ENCODE data around the gene ACAD10. TPM values are rescaled to one million over a fixed set of nuclear protein-coding genes. Genes with fewer than 3 reads are reported as not detected.
"Not testable (repeated sequence)": the region's sequence is repeated elsewhere in the genome, so short reads cannot be mapped to it uniquely, and the experiment has no call there.

Gene ACAD10
- polyA plus RNA-seq (ENCODE audit: insufficient read length in 10 of 10): 10 to 100 TPM in 9 of 10 donors, 1 to 10 TPM in 1; 9.8 to 26.9 (median 16.0) TPM
- long read RNA-seq, donor 1: 0 reads
- long read RNA-seq, donor 2, partial matches to known transcripts: 0 of 1 reads
- long read RNA-seq, donor 2, other reads (novel, unspliced or antisense): 0 of 1 reads
- long read RNA-seq, donor 3: 0 reads
- long read RNA-seq, donor 4: 0 reads
- long read RNA-seq, donor 5, partial matches to known transcripts: 0 of 1 reads
- long read RNA-seq, donor 5, other reads (novel, unspliced or antisense): 0 of 1 reads
- long read RNA-seq, donor 6, partial matches to known transcripts: 0 of 2 reads
- long read RNA-seq, donor 6, other reads (novel, unspliced or antisense): 0 of 2 reads
- long read RNA-seq, donor 7: 0 reads
- long read RNA-seq, donor 8, partial matches to known transcripts: 0 of 1 reads
- long read RNA-seq, donor 8, other reads (novel, unspliced or antisense): 0 of 1 reads
- long read RNA-seq, donor 9: 0 reads

GRCh38 chr12:111685811-111686573 lies at the start of gene ACAD10, which contains the start of gene BRAP:
Gene ACAD10 (plus strand): TSS chr12:111686053. CDS start chr12:111692710, 6,657 bp downstream.
Gene BRAP (minus strand): TSS chr12:111685956. CDS start chr12:111685792, 164 bp downstream.
- DNase-seq: peak; percentile 94 to 98 (median 97)

GRCh38 chr12:111636209-111636945 lies 49.5 kb upstream of the ACAD10 start:
- peak; percentile 86 to 96 (median 91) for DNase-seq

- peak in 2 of 3 donors; percentile 26 to 57 for DNase-seq
Observed at GRCh38 chr12:111638556-111638955, 47.3 kb upstream of the ACAD10 start.

DNA sequence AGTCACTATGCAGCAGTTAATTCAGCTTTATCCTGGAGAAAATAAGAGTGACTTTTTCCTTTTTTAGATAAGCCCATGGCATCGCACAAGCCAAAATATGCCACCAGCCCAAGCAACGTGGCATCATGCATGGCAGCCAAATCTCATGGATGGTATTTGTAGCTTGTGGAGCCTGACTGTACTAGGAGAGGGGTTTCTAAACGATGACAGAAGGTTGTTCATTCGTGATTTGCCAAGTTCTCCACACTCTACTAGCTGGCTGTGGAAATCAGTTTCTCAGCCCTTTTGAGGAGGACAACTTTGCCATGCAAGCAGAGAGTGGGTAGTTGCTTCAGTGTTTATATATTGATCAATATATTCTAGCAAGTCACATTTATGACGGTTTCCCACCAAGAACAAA lies 45.3 kb upstream of the ACAD10 start:
- no peak for DNase-seq

DNA sequence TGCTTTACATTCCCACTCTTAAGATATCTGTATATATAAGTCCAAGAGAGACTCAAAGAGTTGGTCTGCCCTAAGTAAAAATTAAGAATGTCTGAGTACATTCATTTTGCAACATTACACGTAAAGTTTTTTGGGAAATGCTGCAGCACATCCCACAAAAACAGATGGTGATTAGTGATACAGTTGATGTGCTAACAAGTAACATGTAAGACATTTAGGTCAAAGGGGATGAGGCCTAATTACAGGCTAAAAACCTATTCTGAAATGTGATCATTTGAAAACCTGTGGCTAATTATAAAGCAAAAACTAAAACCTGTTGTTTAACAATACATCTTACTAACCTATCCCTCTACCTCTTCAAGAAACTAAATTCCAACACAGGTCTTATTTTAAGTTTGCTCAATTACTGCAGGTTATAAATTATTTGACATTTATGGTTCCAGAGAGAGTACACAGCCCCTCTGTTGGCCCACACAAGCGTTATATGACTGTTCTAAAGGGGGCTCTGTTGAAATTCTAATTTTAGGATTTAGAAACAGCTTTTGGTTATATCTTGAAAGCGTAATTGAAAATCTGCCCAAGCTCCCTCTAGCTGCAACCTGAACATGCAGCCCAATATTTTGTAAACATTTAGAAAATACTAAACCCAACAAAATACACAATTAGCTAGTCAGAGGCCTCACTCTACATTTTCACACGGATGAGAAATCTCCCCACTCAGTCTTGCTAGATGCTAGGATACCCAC lies 43.0 kb upstream of the ACAD10 start:
- DNase-seq: peak in 1 of 3 donors; percentile 42

DNA sequence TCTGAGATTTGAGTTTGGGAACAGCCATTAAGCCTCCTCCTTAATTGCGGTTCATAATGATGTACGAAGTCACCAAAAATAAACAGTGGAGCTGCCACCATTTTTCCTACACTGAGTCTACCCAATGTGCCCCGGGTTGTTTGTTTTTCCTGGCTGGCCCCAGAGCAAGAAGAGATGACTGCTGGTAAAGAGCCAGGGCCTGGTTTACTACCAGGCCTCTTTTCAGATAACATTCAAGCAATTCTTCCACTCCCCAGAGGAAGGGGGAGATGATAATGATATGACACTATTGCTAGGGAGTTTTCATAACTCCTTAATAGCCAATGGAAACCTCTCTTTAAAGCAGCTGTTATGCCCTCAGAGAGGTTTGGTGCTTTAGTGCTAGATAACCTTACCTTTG lies 42.4 kb upstream of the ACAD10 start:
- no peak for DNase-seq

DNA sequence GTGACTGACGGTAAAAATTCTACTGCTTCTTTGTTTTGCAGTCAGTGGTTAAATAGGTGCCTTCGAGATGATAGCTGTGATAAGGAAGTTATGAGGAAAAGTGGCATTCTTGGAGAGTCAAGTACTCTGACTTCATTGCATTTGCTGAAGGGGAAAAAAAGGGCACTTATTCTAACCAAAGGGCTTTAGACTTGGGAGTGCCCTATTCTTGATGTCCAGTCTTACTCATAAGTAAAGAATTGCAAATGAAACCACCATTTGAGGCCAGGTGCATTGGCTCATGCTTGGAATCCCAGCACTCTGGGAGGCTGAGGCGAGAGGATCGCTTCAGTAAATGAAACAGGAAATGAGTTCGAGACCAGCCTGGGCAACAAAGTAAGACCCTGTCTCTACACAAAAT lies 40.4 kb upstream of the ACAD10 start:
- DNase-seq: no peak

GRCh38 chr12:111650912-111651311 lies 34.9 kb upstream of the ACAD10 start:
- no peak for DNase-seq

- DNase-seq: not testable (repeated sequence)
Observed at GRCh38 chr12:111652530-111652929, 33.3 kb upstream of the ACAD10 start.

GRCh38 chr12:111653596-111653995 lies 32.3 kb upstream of the ACAD10 start:
- DNase-seq: no peak

GRCh38 chr12:111655356-111655755 lies 30.5 kb upstream of the ACAD10 start:
- no peak for DNase-seq

GRCh38 chr12:111656016-111656415 lies 29.8 kb upstream of the ACAD10 start:
- DNase-seq: no peak

DNA sequence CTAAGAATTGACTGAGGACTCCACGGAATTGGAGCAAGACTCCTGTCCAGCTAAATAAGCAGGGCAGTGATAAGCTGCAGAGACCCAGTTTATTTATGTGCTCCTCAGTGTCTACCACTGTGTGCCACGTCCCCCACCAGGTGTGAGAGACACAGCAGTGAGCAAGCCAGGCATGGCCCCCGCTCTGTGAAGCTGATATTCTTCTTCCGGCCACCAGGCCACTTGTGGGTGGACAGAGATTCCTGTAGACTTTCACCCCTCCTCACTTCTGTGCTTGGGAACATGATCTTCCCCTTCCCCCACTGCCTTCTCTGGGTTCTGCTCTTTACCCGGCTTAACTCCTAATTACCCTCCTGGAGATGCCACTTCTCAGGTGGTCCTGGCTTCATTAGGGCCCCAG lies 21.4 kb upstream of the ACAD10 start:
- DNase-seq: no peak

DNA sequence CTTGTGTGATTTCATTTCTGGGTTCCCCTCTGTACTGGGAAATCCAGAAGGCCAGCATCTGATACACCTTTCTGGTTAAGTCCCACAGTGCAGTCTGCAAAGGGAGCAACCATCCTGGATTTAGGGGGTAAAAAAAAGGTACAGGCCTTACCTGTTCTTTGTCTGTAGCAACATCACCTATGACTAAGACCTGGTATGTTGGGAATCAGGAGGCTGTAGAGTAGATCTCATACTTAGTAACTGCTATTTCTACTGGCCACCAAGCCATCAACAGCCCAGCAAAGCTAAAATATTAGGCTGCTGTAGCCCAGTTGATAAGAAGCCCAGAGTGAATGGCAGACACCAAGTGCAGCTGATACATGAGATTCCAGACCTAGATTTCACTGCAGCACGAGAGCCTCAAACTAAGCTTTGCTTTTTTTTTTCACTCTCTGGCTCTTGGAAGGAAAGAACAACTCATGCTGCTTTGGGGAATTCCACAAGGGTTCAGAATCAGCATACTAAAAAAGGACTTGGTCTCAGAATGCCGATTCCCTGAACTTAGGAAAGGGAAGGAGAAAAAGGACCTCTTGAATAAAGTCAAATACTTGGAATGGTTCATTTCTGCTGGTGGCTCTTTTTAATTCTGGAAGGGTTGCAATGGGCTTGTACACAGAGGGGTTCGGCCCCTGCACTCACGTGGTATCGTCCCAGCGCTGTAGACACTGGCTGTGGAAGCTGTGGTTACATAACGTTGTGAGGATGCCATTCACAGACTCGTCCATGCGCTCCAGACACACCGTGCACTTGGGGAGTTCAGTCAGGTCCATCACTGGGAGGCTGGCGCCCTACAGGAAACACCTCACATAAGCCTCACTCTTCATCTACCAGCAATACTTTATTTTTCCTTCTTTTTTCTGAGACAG lies 20.6 kb upstream of the ACAD10 start:
- DNase-seq: no peak

DNA sequence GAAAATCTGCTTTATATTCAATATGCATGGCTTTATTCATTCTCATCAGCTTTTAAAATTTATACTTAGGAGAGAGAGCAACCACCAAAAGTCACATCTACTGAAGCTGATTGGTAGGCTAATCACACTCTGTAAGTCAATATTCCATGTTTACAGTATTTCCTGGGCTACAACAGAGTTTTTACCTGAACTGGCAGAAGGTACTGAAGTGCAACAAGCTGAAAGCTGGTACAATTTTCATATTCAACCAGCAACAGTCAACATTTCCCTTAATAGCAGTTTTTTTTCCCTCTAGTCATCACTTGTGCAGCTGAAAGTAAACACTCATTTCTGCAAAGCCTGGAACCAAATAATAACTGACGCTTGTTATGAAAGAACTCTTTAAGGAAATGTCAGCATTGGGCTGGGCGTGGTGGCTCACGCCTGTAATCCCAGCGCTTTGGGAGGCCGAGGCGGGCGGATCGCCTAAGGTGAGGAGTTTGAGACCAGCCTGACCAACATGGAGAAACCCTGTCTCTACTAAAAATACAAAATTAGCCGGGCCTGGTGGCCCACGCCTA lies 13.0 kb upstream of the ACAD10 start:
- no peak for DNase-seq

- DNase-seq: peak; percentile 8 to 49 (median 34)
Observed at GRCh38 chr12:111673503-111673902, 12.3 kb upstream of the ACAD10 start.

DNA sequence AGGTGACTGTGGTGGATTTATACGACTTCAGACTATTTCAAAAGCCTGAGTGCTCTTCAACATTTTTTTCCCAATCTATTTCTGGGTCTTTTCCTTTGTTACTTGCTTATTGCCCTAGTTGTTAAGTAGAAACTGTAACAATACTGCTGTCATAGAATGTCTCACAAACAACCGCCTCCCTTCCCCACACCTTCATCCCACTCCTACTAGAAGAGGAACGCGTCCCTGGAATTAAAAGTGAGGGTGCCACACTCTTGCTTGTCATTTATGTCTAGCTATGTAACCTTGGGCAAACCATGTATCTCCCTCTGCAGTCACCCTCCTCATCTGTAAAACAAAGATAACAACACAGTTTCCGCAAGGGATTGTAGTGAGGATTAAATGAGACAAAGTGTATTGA lies 8.7 kb upstream of the ACAD10 start:
- DNase-seq: no peak

DNA sequence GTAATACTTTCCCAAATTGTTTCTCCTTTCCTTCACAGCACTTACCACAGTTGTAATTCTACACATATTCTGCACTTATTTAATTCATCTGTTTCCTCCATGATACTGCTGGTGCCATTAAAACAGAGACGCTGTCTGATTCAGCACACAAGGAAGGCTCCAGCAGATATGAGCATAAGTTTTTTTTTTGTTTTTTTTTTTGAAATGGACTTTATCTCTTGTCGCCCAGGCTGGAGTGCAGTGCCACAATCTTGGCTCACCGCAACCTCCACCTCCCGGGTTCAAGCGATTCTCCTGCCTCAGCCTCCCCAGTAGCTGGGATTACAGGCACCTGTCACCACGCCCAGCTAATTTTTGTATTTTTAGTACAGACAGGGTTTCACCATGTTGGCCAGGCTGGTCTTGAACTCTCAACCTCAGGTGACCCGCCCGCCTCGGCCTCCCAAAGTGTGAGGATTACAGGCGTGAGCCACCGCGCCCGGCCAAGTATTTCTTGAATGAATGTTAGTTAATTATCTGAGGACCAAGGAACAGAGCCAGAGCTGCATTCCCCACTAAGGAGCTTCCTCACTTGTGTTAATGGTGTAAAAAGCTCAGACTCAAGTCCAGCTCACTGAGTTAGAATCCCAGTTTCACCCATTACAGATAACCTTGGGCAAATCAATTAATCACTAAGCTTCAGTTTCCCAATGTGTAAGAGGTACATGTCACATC lies 1.2 kb upstream of the ACAD10 start:
- not testable (repeated sequence) for DNase-seq

DNA sequence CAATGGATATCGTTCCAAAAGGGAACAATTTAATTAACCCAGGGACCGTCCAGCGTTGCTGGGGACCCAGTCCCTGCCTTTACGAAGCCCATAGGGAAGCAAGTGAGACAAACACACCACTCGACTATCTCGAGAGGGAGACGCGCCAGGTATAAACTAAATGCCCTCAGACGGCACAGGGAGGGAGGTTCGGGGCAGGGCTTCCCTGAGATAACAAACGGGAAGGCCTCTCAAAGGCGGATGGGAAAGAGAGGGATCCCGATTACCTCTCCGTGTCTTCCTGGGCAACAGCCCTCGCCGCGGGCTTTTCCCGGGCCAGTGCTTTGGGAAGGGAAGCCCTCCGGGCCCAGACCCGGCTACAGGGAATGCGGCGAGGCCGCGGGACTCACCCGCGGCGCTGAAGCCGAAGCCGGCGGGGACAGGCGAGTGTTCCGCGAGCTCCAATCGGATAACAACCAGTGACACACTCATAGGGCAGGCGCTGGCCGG lies 487 bp upstream of the ACAD10 start:
- no peak for DNase-seq
